ENCODE measurements around the gene SHANK2.

Gene SHANK2

DNA sequence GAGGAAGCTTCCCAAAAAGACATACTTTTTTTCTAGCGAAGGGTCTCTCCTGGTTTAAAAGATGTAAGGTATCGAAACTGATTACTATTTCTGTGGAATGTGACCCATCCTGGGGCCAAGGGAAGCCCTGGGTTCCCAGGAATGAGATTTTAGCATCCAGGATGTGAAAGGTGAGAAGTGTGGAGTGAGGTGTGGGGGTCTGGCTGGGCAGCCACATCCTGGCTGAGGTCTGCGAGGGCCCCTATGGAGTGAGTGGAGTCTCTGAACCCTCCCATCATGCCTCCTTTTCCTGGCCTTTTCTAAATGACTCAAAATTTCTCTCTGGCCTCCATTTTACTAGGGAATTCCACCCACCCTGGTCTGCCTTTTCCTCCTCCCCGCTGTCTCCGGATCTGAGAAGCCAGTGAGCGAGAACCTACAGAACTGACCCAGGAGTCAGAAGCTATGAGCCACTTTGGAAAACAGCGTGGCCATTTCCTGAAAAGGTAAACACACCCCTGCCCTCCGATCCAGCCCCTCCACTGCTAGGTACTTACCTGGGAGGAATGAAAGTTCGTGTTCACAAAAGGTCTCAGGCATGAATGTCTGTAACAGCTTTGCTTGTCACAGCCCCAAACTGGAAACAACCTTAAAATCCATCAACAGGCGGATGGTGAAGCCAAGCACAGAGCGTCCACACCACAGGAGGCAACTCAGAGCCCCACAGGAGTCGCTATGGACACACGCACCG lies 27.7 kb upstream of the SHANK2 start:
- Histone ChIP-seq H3F3A (ENCODE audit: insufficient read depth) (no peaks in the 10 kb centered on the region), H3K4me2 (ENCODE audit: low read depth, low read length, poor library complexity, severe bottlenecking) (no peak overlapping the region), H3K27ac (ENCODE audit: low read depth, low read length) (no peak overlapping the region), H3K4me3 (ENCODE audit: insufficient read depth, low read length, poor library complexity, severe bottlenecking) (no peak overlapping the region), H3K36me3 (ENCODE audit: low read length) (no peaks in the 10 kb centered on the region), H2AFZ (ENCODE audit: low read depth, low read length, severe bottlenecking) (no peak overlapping the region), H3K9me2 (replicated peaks; ENCODE audit: insufficient read depth, low read length) (no peaks in the 10 kb centered on the region), H3K9ac (ENCODE audit: low read length) (no peak overlapping the region), H3K27me3 (ENCODE audit: low read length) (no peaks in the 10 kb centered on the region), H4K20me1 (ENCODE audit: low read depth, low read length) (no peaks in the 10 kb centered on the region), H3K9me3 (ENCODE audit: insufficient read depth, low read length) (no peaks in the 10 kb centered on the region), H3K79me2 (ENCODE audit: insufficient read depth, low read length) (no peaks in the 10 kb centered on the region)
- no peak for TF ChIP-seq CTCF (IDR thresholded peaks at IDR 0.05; ENCODE audit: insufficient read depth, low read length, poor library complexity, severe bottlenecking)
- no peak for TF ChIP-seq EZH2phosphoT487 (conservative IDR thresholded peaks at IDR 0.05; ENCODE audit: low read length)

- Histone ChIP-seq H3K4me2 (ENCODE audit: low read depth, low read length, poor library complexity, severe bottlenecking) (no peak overlapping the region), H3K9me2 (replicated peaks; ENCODE audit: insufficient read depth, low read length) (no peaks in the 10 kb centered on the region), H2AFZ (ENCODE audit: low read depth, low read length, severe bottlenecking) (no peak overlapping the region), H3K27me3 (ENCODE audit: low read length) (no peaks in the 10 kb centered on the region; the same call in 1 of the 2 replicates), H3K79me2 (ENCODE audit: insufficient read depth, low read length) (no peaks in the 10 kb centered on the region), H3K9ac (ENCODE audit: low read length) (no peak overlapping the region), H3K9me3 (ENCODE audit: insufficient read depth, low read length) (peaks cover 18% of the 10 kb centered on the region; the same call in 1 of the 2 replicates), H4K20me1 (ENCODE audit: low read depth, low read length) (no peaks in the 10 kb centered on the region), H3K4me3 (ENCODE audit: insufficient read depth, low read length, poor library complexity, severe bottlenecking) (no peak overlapping the region), H3F3A (ENCODE audit: insufficient read depth) (no peaks in the 10 kb centered on the region), H3K36me3 (ENCODE audit: low read length) (no peaks in the 10 kb centered on the region), H3K27ac (ENCODE audit: low read depth, low read length) (no peak overlapping the region)
- TF ChIP-seq CTCF (IDR thresholded peaks at IDR 0.05; ENCODE audit: insufficient read depth, low read length, poor library complexity, severe bottlenecking) (no peak), EZH2phosphoT487 (conservative IDR thresholded peaks at IDR 0.05; ENCODE audit: low read length) (no peak)
Measured at GRCh38 chr11:71272161-71272560, 19.8 kb upstream of the SHANK2 start.

DNA sequence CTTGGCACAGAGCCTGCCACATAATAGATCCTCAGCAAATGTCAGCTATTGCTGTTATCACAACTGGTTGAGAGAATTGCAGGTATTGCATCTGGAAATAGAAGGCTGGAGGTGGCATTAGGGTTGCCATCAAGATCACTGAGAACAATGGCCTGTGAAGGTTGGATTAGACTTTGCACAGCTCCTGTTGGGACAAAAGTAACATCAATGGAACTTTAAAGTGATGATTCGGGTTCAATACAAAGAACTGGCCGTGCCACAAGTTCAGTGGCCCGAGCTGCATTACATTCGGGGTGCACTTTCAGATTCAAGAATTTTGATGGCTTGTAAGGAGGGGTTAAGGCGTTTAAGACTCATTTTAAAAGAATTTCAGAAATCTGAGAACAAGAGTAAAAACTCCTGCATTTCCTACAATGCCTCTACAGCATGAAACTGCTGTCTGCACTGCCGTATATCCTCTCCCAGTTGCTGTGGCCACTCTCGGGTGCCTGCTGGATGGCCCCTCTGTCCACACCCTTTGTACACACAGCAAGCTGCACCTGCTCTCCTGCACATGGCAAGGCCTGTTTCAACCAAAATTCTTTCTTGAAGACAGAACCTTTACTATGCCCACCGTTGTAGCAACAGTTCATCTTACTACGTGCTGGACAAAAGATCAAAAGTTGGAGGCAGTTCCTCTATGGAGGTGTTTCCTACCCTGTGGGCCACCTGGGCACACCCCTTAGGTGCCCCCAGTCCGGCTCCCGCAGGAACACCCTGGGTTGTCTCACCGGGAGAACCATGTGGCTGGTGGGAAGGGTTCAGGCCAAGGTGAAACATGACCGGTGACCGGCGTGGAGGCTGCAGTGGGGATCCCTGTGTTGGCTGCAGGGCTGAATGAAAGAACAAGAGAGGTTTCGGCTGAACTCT lies 17.5 kb upstream of the SHANK2 start:
- Histone ChIP-seq H3F3A (ENCODE audit: insufficient read depth) (no peaks in the 10 kb centered on the region), H4K20me1 (ENCODE audit: low read depth, low read length) (no peaks in the 10 kb centered on the region), H3K4me2 (ENCODE audit: low read depth, low read length, poor library complexity, severe bottlenecking) (no peak overlapping the region), H3K27ac (ENCODE audit: low read depth, low read length) (no peak overlapping the region), H2AFZ (ENCODE audit: low read depth, low read length, severe bottlenecking) (no peak overlapping the region), H3K9ac (ENCODE audit: low read length) (no peak overlapping the region), H3K4me3 (ENCODE audit: insufficient read depth, low read length, poor library complexity, severe bottlenecking) (no peak overlapping the region), H3K27me3 (ENCODE audit: low read length) (no peaks in the 10 kb centered on the region; the same call in 1 of the 2 replicates), H3K36me3 (ENCODE audit: low read length) (no peaks in the 10 kb centered on the region), H3K9me2 (replicated peaks; ENCODE audit: insufficient read depth, low read length) (no peaks in the 10 kb centered on the region), H3K9me3 (ENCODE audit: insufficient read depth, low read length) (peaks cover 18% of the 10 kb centered on the region; the same call in 1 of the 2 replicates), H3K79me2 (ENCODE audit: insufficient read depth, low read length) (no peaks in the 10 kb centered on the region)
- no peak for TF ChIP-seq EZH2phosphoT487 (conservative IDR thresholded peaks at IDR 0.05; ENCODE audit: low read length)
- TF ChIP-seq CTCF (IDR thresholded peaks at IDR 0.05; ENCODE audit: insufficient read depth, low read length, poor library complexity, severe bottlenecking) = no peak
